ENCODE measurements around the gene SLC35F1. TPM values are rescaled to one million over a fixed set of nuclear protein-coding genes. Genes with fewer than 3 reads are reported as not detected.

SLC35F1 gene
- total and polyA plus RNA-seq, 2 experiments from 2014 or later: not detected

DNA sequence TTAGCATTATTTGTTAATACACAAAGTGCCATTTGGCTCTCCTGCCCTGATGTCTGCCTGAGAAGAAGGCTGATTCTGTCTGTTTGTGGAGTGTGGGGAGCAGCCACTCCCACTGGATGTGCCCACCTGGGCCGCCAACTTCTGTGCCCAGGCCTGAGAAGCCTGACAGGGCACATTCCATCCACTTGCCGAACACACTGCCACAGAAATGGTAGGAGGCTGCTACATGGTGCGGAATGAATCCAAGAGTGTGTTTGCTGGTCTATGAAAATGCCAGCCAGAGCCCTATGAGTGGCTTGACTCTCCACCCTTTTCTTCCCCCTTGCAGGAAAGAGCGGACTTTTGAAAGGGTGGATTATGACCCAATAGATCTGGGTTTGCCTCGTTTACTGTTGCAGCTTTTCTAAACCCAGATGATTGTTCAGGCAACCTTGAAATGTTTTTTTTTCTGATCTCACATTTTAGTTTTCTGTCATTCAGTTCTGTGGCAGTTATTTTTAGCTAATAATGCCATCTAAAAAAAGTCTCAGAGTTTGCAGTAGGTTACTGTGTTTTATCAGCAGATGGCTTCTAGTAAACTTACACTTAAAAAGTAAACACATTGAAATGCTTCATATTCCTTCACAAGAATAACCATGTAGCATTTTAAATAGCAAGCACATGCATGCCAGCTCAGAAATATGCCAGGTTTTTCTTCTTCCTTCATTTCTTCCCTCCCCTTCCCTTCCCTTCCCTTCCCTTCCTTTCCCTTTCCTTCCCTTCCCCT lies 196.5 kb downstream of the SLC35F1 start:
- Histone ChIP-seq H3K9me3 (ENCODE audit: low read depth) (no peaks in the 10 kb centered on the region), H3K36me3 (ENCODE audit: low read depth) (no peaks in the 10 kb centered on the region), H3K27me3 (replicated peaks; ENCODE audit: insufficient read depth) (no peaks in the 10 kb centered on the region), H3K4me3 (no peak overlapping the region), H3F3A (ENCODE audit: insufficient read depth) (no peaks in the 10 kb centered on the region), H3K9me2 (ENCODE audit: insufficient read depth) (no peaks in the 10 kb centered on the region), H2AFZ (no peak overlapping the region), H3K4me2 (ENCODE audit: unreplicated experiment) (no peak overlapping the region), H3K27ac (no peak overlapping the region), H4K20me1 (ENCODE audit: insufficient read depth) (no peaks in the 10 kb centered on the region), H3K79me2 (ENCODE audit: insufficient read depth) (no peaks in the 10 kb centered on the region), H3K4me1 (ENCODE audit: insufficient read depth) (no peaks in the 10 kb centered on the region), H3K9ac (no peak overlapping the region)
- TF ChIP-seq EZH2phosphoT487 (IDR thresholded peaks at IDR 0.05; ENCODE audit: insufficient read depth, low read depth) (no peak), EZH2 (IDR thresholded peaks at IDR 0.05; ENCODE audit: insufficient read depth, poor library complexity, severe bottlenecking) (no peak)
- in situ Hi-C loops (cut with MboI): no loop called here
- DNase-seq: no peak
- WGBS, 2 experiments (ENCODE audit: low coverage in 1 of 2, low lambda C conversion rate in 2 of 2, missing lambda C conversion rate in 2 of 2): 22 to 38% methylated on average over 5 of the region's 5 CpGs

- no peak for DNase-seq
- no peaks in the 10 kb centered on the region for H4K20me1 ChIP-seq (ENCODE audit: insufficient read depth)
- no peaks in the 10 kb centered on the region for H3K79me2 ChIP-seq (ENCODE audit: insufficient read depth)
- WGBS, 2 experiments (ENCODE audit: low coverage in 1 of 2, low lambda C conversion rate in 2 of 2, missing lambda C conversion rate in 2 of 2): 62% methylated on average over 3 of the region's 3 CpGs
- H3K4me2 ChIP-seq (ENCODE audit: unreplicated experiment): no peak overlapping the region
- H2AFZ ChIP-seq: no peak overlapping the region
- H3F3A ChIP-seq (ENCODE audit: insufficient read depth): no peaks in the 10 kb centered on the region
- in situ Hi-C loops (cut with MboI): no loop called here
- H3K27ac ChIP-seq: no peak overlapping the region
- no peaks in the 10 kb centered on the region for H3K27me3 ChIP-seq (replicated peaks; ENCODE audit: insufficient read depth)
- H3K9me3 ChIP-seq (ENCODE audit: low read depth): no peaks in the 10 kb centered on the region
- TF ChIP-seq EZH2 (IDR thresholded peaks at IDR 0.05; ENCODE audit: insufficient read depth, poor library complexity, severe bottlenecking) (no peak), EZH2phosphoT487 (IDR thresholded peaks at IDR 0.05; ENCODE audit: insufficient read depth, low read depth) (no peak)
- H3K4me3 ChIP-seq: no peak overlapping the region
- H3K36me3 ChIP-seq (ENCODE audit: low read depth): no peaks in the 10 kb centered on the region
- no peaks in the 10 kb centered on the region for H3K9me2 ChIP-seq (ENCODE audit: insufficient read depth)
- H3K4me1 ChIP-seq (ENCODE audit: insufficient read depth): no peaks in the 10 kb centered on the region
- H3K9ac ChIP-seq: no peak overlapping the region
These were observed 215.2 kb downstream of the SLC35F1 start for GRCh38 chr6:118122161-118122725.

- Histone ChIP-seq H2AFZ (no peak overlapping the region), H3K4me3 (no peak overlapping the region), H3K9me3 (ENCODE audit: low read depth) (no peaks in the 10 kb centered on the region), H3K79me2 (ENCODE audit: insufficient read depth) (no peaks in the 10 kb centered on the region), H4K20me1 (ENCODE audit: insufficient read depth) (no peaks in the 10 kb centered on the region), H3F3A (ENCODE audit: insufficient read depth) (no peaks in the 10 kb centered on the region), H3K9ac (no peak overlapping the region), H3K36me3 (ENCODE audit: low read depth) (no peaks in the 10 kb centered on the region), H3K4me2 (ENCODE audit: unreplicated experiment) (no peak overlapping the region), H3K4me1 (ENCODE audit: insufficient read depth) (no peaks in the 10 kb centered on the region), H3K27me3 (replicated peaks; ENCODE audit: insufficient read depth) (no peaks in the 10 kb centered on the region), H3K9me2 (ENCODE audit: insufficient read depth) (no peaks in the 10 kb centered on the region), H3K27ac (no peak overlapping the region)
- in situ Hi-C loops (cut with MboI): no loop called here
- 4 to 6% methylated on average over 1 of the region's 1 CpG for WGBS, 2 experiments (ENCODE audit: low coverage in 1 of 2, low lambda C conversion rate in 2 of 2, missing lambda C conversion rate in 2 of 2)
- no peak for DNase-seq
- TF ChIP-seq EZH2phosphoT487 (IDR thresholded peaks at IDR 0.05; ENCODE audit: insufficient read depth, low read depth) (no peak), EZH2 (IDR thresholded peaks at IDR 0.05; ENCODE audit: insufficient read depth, poor library complexity, severe bottlenecking) (no peak)
These were observed 215.7 kb downstream of the SLC35F1 start for GRCh38 chr6:118122801-118123200.

GRCh38 chr6:118123503-118124037 lies 216.5 kb downstream of the SLC35F1 start:
- DNase-seq: no peak
- Histone ChIP-seq H3K36me3 (ENCODE audit: low read depth) (no peaks in the 10 kb centered on the region), H3F3A (ENCODE audit: insufficient read depth) (no peaks in the 10 kb centered on the region), H3K9ac (no peak overlapping the region), H3K9me3 (ENCODE audit: low read depth) (no peaks in the 10 kb centered on the region), H3K79me2 (ENCODE audit: insufficient read depth) (no peaks in the 10 kb centered on the region), H2AFZ (no peak overlapping the region), H3K4me3 (no peak overlapping the region), H3K27ac (no peak overlapping the region), H3K4me1 (ENCODE audit: insufficient read depth) (no peaks in the 10 kb centered on the region), H4K20me1 (ENCODE audit: insufficient read depth) (no peaks in the 10 kb centered on the region), H3K9me2 (ENCODE audit: insufficient read depth) (no peaks in the 10 kb centered on the region), H3K4me2 (ENCODE audit: unreplicated experiment) (no peak overlapping the region), H3K27me3 (replicated peaks; ENCODE audit: insufficient read depth) (no peaks in the 10 kb centered on the region)
- in situ Hi-C loops (cut with MboI): no loop called here
- TF ChIP-seq EZH2 (IDR thresholded peaks at IDR 0.05; ENCODE audit: insufficient read depth, poor library complexity, severe bottlenecking) (no peak), EZH2phosphoT487 (IDR thresholded peaks at IDR 0.05; ENCODE audit: insufficient read depth, low read depth) (no peak)
- WGBS, 2 experiments (ENCODE audit: low coverage in 1 of 2, low lambda C conversion rate in 2 of 2, missing lambda C conversion rate in 2 of 2): 57 to 61% methylated on average over 1 of the region's 1 CpG
